Measurements from ENCODE around the gene TTLL7.

The TTLL7 gene

GRCh38 chr1:83927701-83928100 is 71.2 kb downstream of the TTLL7 start:
- no peaks in the 10 kb centered on the region for H3F3A ChIP-seq (ENCODE audit: insufficient read depth)
- no peak for TF ChIP-seq EZH2phosphoT487 (conservative IDR thresholded peaks at IDR 0.05; ENCODE audit: low read length)
- TF ChIP-seq, protein P1, sequence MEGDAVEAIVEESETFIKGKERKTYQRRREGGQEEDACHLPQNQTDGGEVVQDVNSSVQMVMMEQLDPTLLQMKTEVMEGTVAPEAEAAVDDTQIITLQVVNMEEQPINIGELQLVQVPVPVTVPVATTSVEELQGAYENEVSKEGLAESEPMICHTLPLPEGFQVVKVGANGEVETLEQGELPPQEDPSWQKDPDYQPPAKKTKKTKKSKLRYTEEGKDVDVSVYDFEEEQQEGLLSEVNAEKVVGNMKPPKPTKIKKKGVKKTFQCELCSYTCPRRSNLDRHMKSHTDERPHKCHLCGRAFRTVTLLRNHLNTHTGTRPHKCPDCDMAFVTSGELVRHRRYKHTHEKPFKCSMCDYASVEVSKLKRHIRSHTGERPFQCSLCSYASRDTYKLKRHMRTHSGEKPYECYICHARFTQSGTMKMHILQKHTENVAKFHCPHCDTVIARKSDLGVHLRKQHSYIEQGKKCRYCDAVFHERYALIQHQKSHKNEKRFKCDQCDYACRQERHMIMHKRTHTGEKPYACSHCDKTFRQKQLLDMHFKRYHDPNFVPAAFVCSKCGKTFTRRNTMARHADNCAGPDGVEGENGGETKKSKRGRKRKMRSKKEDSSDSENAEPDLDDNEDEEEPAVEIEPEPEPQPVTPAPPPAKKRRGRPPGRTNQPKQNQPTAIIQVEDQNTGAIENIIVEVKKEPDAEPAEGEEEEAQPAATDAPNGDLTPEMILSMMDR (IDR thresholded peaks at IDR 0.05; ENCODE audit: insufficient read depth, low read length, poor library complexity, severe bottlenecking), result no peak
- H4K20me1 ChIP-seq (ENCODE audit: low read depth, low read length), result no peaks in the 10 kb centered on the region
- H3K27ac ChIP-seq (ENCODE audit: low read depth, low read length), result no peak overlapping the region
- no peaks in the 10 kb centered on the region for H3K79me2 ChIP-seq (ENCODE audit: insufficient read depth, low read length)
- H3K4me3 ChIP-seq (ENCODE audit: insufficient read depth, low read length, poor library complexity, severe bottlenecking), result no peak overlapping the region
- no peak overlapping the region for H3K4me2 ChIP-seq (ENCODE audit: low read depth, low read length, poor library complexity, severe bottlenecking)
- no peak overlapping the region for H3K9ac ChIP-seq (ENCODE audit: low read length)
- H3K27me3 ChIP-seq (ENCODE audit: low read length), result no peaks in the 10 kb centered on the region
- H3K9me2 ChIP-seq (replicated peaks; ENCODE audit: insufficient read depth, low read length), result no peaks in the 10 kb centered on the region
- H2AFZ ChIP-seq (ENCODE audit: low read depth, low read length, severe bottlenecking), result no peak overlapping the region
- H3K9me3 ChIP-seq (ENCODE audit: insufficient read depth, low read length), result no peaks in the 10 kb centered on the region
- H3K36me3 ChIP-seq (ENCODE audit: low read length), result no peaks in the 10 kb centered on the region

DNA sequence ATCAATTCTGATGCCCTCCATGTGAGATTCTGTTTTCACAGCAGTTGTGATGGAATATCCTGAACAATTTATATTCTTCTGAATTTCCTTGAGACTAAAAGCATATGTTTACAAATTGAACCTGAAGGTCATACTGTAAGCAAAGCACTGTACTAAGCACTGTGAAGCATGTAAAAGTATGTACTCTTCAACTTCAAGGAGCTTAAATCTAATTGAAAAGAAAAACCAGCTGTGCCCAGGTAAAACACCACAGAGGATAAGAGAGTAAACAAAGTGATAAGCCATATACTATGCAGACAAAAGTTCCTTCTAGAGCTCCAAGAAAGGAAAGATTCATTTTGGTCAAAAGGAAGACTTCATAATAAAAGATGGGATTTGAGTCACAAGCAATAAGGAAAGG is 71.9 kb downstream of the TTLL7 start:
- TF ChIP-seq, protein P1 (IDR thresholded peaks at IDR 0.05; ENCODE audit: insufficient read depth, low read length, poor library complexity, severe bottlenecking), result no peak
- no peak for TF ChIP-seq EZH2phosphoT487 (conservative IDR thresholded peaks at IDR 0.05; ENCODE audit: low read length)
- Histone ChIP-seq H4K20me1 (ENCODE audit: low read depth, low read length) (no peaks in the 10 kb centered on the region), H3K4me2 (ENCODE audit: low read depth, low read length, poor library complexity, severe bottlenecking) (no peak overlapping the region), H3K9me2 (replicated peaks; ENCODE audit: insufficient read depth, low read length) (no peaks in the 10 kb centered on the region), H3K9me3 (ENCODE audit: insufficient read depth, low read length) (no peaks in the 10 kb centered on the region), H2AFZ (ENCODE audit: low read depth, low read length, severe bottlenecking) (no peak overlapping the region), H3K36me3 (ENCODE audit: low read length) (no peaks in the 10 kb centered on the region), H3K79me2 (ENCODE audit: insufficient read depth, low read length) (no peaks in the 10 kb centered on the region), H3K4me3 (ENCODE audit: insufficient read depth, low read length, poor library complexity, severe bottlenecking) (no peak overlapping the region), H3F3A (ENCODE audit: insufficient read depth) (no peaks in the 10 kb centered on the region), H3K27ac (ENCODE audit: low read depth, low read length) (no peak overlapping the region), H3K9ac (ENCODE audit: low read length) (no peak overlapping the region), H3K27me3 (ENCODE audit: low read length) (no peaks in the 10 kb centered on the region)

DNA sequence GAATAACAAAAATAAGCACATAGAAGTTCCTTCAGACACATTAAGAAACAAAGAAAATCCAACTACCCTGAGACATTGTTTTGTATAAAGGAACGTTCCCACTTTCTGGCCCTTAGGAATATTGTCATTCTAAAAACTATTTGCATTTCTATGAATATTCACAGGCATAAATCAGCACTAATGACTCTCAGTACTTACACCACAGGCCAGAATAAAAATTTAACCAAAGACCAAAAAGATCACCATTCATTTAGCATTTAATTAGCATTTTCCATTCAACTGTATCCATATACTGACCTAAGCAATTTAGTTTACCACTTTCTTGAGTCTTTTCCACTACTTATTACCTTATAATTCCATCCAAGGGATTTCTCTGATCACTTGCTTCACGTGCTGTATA is 75.4 kb downstream of the TTLL7 start:
- no peak for TF ChIP-seq EZH2phosphoT487 (conservative IDR thresholded peaks at IDR 0.05; ENCODE audit: low read length)
- TF ChIP-seq, protein P1 (IDR thresholded peaks at IDR 0.05; ENCODE audit: insufficient read depth, low read length, poor library complexity, severe bottlenecking), result no peak
- H3K9ac ChIP-seq (ENCODE audit: low read length), result no peak overlapping the region
- no peaks in the 10 kb centered on the region for H4K20me1 ChIP-seq (ENCODE audit: low read depth, low read length)
- no peaks in the 10 kb centered on the region for H3K79me2 ChIP-seq (ENCODE audit: insufficient read depth, low read length)
- no peak overlapping the region for H3K4me2 ChIP-seq (ENCODE audit: low read depth, low read length, poor library complexity, severe bottlenecking)
- no peak overlapping the region for H2AFZ ChIP-seq (ENCODE audit: low read depth, low read length, severe bottlenecking)
- H3K36me3 ChIP-seq (ENCODE audit: low read length), result no peaks in the 10 kb centered on the region
- H3K9me2 ChIP-seq (replicated peaks; ENCODE audit: insufficient read depth, low read length), result no peaks in the 10 kb centered on the region
- no peak overlapping the region for H3K27ac ChIP-seq (ENCODE audit: low read depth, low read length)
- no peaks in the 10 kb centered on the region for H3K9me3 ChIP-seq (ENCODE audit: insufficient read depth, low read length)
- H3K27me3 ChIP-seq (ENCODE audit: low read length), result no peaks in the 10 kb centered on the region
- no peaks in the 10 kb centered on the region for H3F3A ChIP-seq (ENCODE audit: insufficient read depth)
- H3K4me3 ChIP-seq (ENCODE audit: insufficient read depth, low read length, poor library complexity, severe bottlenecking), result no peak overlapping the region
